WI38 (cell line): Measurements from ENCODE around the gene RNF167.
"Not testable (repeated sequence)": the region's sequence is repeated elsewhere in the genome, so short reads cannot be mapped to it uniquely, and the experiment has no call there.

Source experiments
- H3K4me3 ChIP-seq: 2 replicates; pipeline ENCODE4 v1.5.1; 2011; ENCODE audit warnings: low read depth, mild to moderate bottlenecking, control low read depth, low read length
- CTCF ChIP-seq: IDR thresholded peaks from 2 replicates; pipeline ENCODE4 v1.5.1; 2012; ENCODE audit warnings: low read depth, mild to moderate bottlenecking, control low read depth, low read length

Gene RNF167

GRCh38 chr17:4908301-4908700, 31.8 kb upstream of the RNF167 start:
- H3K4me3 ChIP-seq = no peak overlapping the region
- TF ChIP-seq CTCF = no peak

GRCh38 chr17:4908711-4909496, 31.2 kb upstream of the RNF167 start:
- TF ChIP-seq CTCF = peak; percentile 75
- H3K4me3 ChIP-seq = no peak overlapping the region

- TF ChIP-seq CTCF = no peak
- no peak overlapping the region for H3K4me3 ChIP-seq
These were observed 26.1 kb upstream of the RNF167 start for GRCh38 chr17:4913994-4914393.

- H3K4me3 ChIP-seq = not testable (repeated sequence)
These were observed 25.5 kb upstream of the RNF167 start for GRCh38 chr17:4914551-4914950.

- TF ChIP-seq CTCF = no peak
- no peak overlapping the region for H3K4me3 ChIP-seq
These were observed 20.5 kb upstream of the RNF167 start for GRCh38 chr17:4919511-4920047.

GRCh38 chr17:4920351-4921048, 19.6 kb upstream of the RNF167 start:
- H3K4me3 ChIP-seq = no peak overlapping the region
- TF ChIP-seq CTCF = no peak

- no peak overlapping the region for H3K4me3 ChIP-seq
- no peak for TF ChIP-seq CTCF
These were observed 18.7 kb upstream of the RNF167 start for GRCh38 chr17:4921320-4921719.

- not testable (repeated sequence) for H3K4me3 ChIP-seq
These were observed 13.3 kb upstream of the RNF167 start for GRCh38 chr17:4926577-4927335.
